Measurements from ENCODE around the gene SLC6A3.

Gene SLC6A3

GRCh38 chr5:1419476-1420210 lies 25.6 kb downstream of the SLC6A3 start:
- DNase-seq, result no peak

GRCh38 chr5:1418921-1419280 lies 26.3 kb downstream of the SLC6A3 start:
- no peak for DNase-seq

GRCh38 chr5:1418238-1418920 lies 26.9 kb downstream of the SLC6A3 start:
- no peak for DNase-seq

GRCh38 chr5:1417586-1418225 lies 27.5 kb downstream of the SLC6A3 start:
- no peak for DNase-seq

GRCh38 chr5:1416856-1417469 lies 28.3 kb downstream of the SLC6A3 start:
- DNase-seq, result no peak

GRCh38 chr5:1415626-1416360 lies 29.4 kb downstream of the SLC6A3 start:
- no peak for DNase-seq

- no peak for DNase-seq
Observed at GRCh38 chr5:1415059-1415425, 30.2 kb downstream of the SLC6A3 start.

- DNase-seq, result no peak
Observed at GRCh38 chr5:1414311-1415058, 30.8 kb downstream of the SLC6A3 start.

GRCh38 chr5:1413611-1414241 lies 31.5 kb downstream of the SLC6A3 start:
- no peak for DNase-seq

- DNase-seq, result no peak
Observed at GRCh38 chr5:1413211-1413610, 32.0 kb downstream of the SLC6A3 start.

GRCh38 chr5:1412621-1413020 lies 32.6 kb downstream of the SLC6A3 start:
- no peak for DNase-seq

GRCh38 chr5:1412163-1412562 lies 33.1 kb downstream of the SLC6A3 start:
- DNase-seq, result no peak

GRCh38 chr5:1411099-1411498 lies 34.1 kb downstream of the SLC6A3 start:
- DNase-seq, result no peak

GRCh38 chr5:1410156-1411014 lies 34.9 kb downstream of the SLC6A3 start:
- DNase-seq, result no peak

- no peak for DNase-seq
Observed at GRCh38 chr5:1409381-1410110, 35.7 kb downstream of the SLC6A3 start.

GRCh38 chr5:1406681-1407640 lies 38.3 kb downstream of the SLC6A3 start:
- DNase-seq, result no peak

GRCh38 chr5:1405539-1406530 lies 39.4 kb downstream of the SLC6A3 start:
- DNase-seq, result no peak

- DNase-seq, result no peak
Observed at GRCh38 chr5:1405121-1405520, 40.1 kb downstream of the SLC6A3 start.
